Spleen (tissue), 11 donors: ENCODE results near the gene AP1M1. TPM values are rescaled to one million over a fixed set of nuclear protein-coding genes. Genes with fewer than 3 reads are reported as not detected.
"Not testable (repeated sequence)": the region's sequence is repeated elsewhere in the genome, so short reads cannot be mapped to it uniquely, and the experiment has no call there.

Experiments
- DNase-seq: peaks from one replicate; pipeline ENCODE4 v3.0.0-alpha.2; 2020
- H3K27ac ChIP-seq, 8 donors: fragments of 200-600 bp; sonication (generic) in 7 of 8; 1 replicate in 4 of 8; 2 replicates in 4 of 8; pipeline versions ENCODE4 v1.5.0 to v1.8.0; 2016 to 2021; ENCODE audit warnings: inconsistent platforms in 4 of 8, mild to moderate bottlenecking in 4 of 8, moderate library complexity in 1 of 8
- H3K27me3 ChIP-seq, 7 donors: fragments of 200-600 bp; sonication (generic) in 6 of 7; replicated peaks in 1 of 7; 1 replicate in 4 of 7; 2 replicates in 3 of 7; pipeline versions ENCODE4 v1.5.0 to v1.8.0; 2016 to 2021; ENCODE audit warnings: inconsistent platforms in 3 of 7, mild to moderate bottlenecking in 1 of 7
- H3K36me3 ChIP-seq, 6 donors: fragments of 200-600 bp; sonication (generic) in 5 of 6; 1 replicate in 4 of 6; 2 replicates in 2 of 6; pipeline versions ENCODE4 v1.5.0 to v1.8.0; 2016 to 2021; ENCODE audit warnings: inconsistent platforms in 2 of 6
- H3K4me1 ChIP-seq, 6 donors: fragments of 200-600 bp; sonication (generic) in 5 of 6; 1 replicate in 3 of 6; 2 replicates in 3 of 6; pipeline versions ENCODE4 v1.5.0 to v1.8.0; 2016 to 2021; ENCODE audit warnings: inconsistent platforms in 3 of 6
- H3K4me3 ChIP-seq, 8 donors: fragments of 200-600 bp; sonication (generic) in 7 of 8; 1 replicate in 4 of 8; 2 replicates in 4 of 8; pipeline versions ENCODE4 v1.5.0 to v1.8.0; 2016 to 2021; ENCODE audit warnings: inconsistent platforms in 4 of 8, mild to moderate bottlenecking in 4 of 8, moderate library complexity in 2 of 8
- H3K9me3 ChIP-seq, 8 donors: fragments of 200-600 bp; sonication (generic) in 7 of 8; 1 replicate in 4 of 8; 2 replicates in 4 of 8; pipeline versions ENCODE4 v1.5.0 to v1.8.0; 2016 to 2021; ENCODE audit warnings: inconsistent platforms in 4 of 8
- POLR2A ChIP-seq, 3 donors: fragments of 450-650 bp; IDR thresholded peaks; one replicate each; pipeline ENCODE4 v1.5.1; 2017; ENCODE audit warnings: antibody characterized with exemption in 3 of 3, mild to moderate bottlenecking in 1 of 3
- POLR2AphosphoS5 ChIP-seq, 3 donors: sonication (generic); formaldehyde crosslinking; IDR thresholded peaks; one replicate each; pipeline ENCODE4 v1.5.1; 2017; ENCODE audit warnings: antibody characterized with exemption in 3 of 3
- WGBS, 5 donors: extraction: QIAGEN DNeasy Blood & Tissue Kit in 3 of 5; methylation state at CpG; one replicate each; pipeline versions ENCODE4 v1.1.5 to v1.1.7; 2013 to 2018; 5-methylcytosine and 5-hydroxymethylcytosine counted together
- intact Hi-C: fragments of 100-400 bp; cut with DNase I; formaldehyde crosslinking; loops from one replicate; pipeline ENCODE4 v1.15.0; 2023; ENCODE audit warnings: low total_unique reads
- polyA plus RNA-seq, 3 donors: library from polyadenylated mRNA; stranded (reverse); fragments of 200-250 nt; gene quantifications; one replicate each; pipeline ENCODE4 v1.2.1, GENCODE V29; 2013
- total RNA-seq, 7 donors: library from RNA; depleted of rRNA in 3 of 7; stranded (reverse); fragments of >200 nt in 3 of 7; fragmentation: NEBNext Ultra II Directional in 4 of 7; extraction: Animal tissue kit (Norgen Biotek cat#: 25700) in 4 of 7; gene quantifications; one replicate each; pipeline versions ENCODE4 v1.1.0 to v1.2.1, GENCODE V29; 2016 to 2021
- TF ChIP-seq, protein P1 (sequence below), 11 experiments: fragments of 200-600 bp in 7 of 11; fragments of 450-650 bp in 4 of 11; sonication (generic) in 4 of 11; IDR thresholded peaks in 8 of 11; conservative IDR thresholded peaks in 3 of 11; 1 replicate in 7 of 11; 2 replicates in 4 of 11; pipeline versions ENCODE4 v1.4.0 to v1.8.0; 2016 to 2021; ENCODE audit warnings: antibody characterized with exemption in 11 of 11, inconsistent platforms in 4 of 11, mild to moderate bottlenecking in 1 of 11
- donor health status: healthy with polysubstance abuse.
- donor health status: DM: no; HTN: no; CAD: no; lungs with moderate emphysema.
- donor health status: DM: no; HTN: no; CAD: no.
- donor health status: Bipolar disorder and iron deficiency.
- donor health status: healthy.
- donor health status: DM: no; HTN: no; CAD: no.
- donor health status: DM: yes; HTN: yes; CAD: no.

Gene AP1M1
- total and polyA plus RNA-seq, 10 donors, result 27.9 to 82.8 (median 60.5) TPM

- no peak for TF ChIP-seq POLR2A (IDR thresholded peaks at IDR 0.05)
- no peak for TF ChIP-seq POLR2AphosphoS5 (IDR thresholded peaks at IDR 0.05)
- TF ChIP-seq, protein P1, sequence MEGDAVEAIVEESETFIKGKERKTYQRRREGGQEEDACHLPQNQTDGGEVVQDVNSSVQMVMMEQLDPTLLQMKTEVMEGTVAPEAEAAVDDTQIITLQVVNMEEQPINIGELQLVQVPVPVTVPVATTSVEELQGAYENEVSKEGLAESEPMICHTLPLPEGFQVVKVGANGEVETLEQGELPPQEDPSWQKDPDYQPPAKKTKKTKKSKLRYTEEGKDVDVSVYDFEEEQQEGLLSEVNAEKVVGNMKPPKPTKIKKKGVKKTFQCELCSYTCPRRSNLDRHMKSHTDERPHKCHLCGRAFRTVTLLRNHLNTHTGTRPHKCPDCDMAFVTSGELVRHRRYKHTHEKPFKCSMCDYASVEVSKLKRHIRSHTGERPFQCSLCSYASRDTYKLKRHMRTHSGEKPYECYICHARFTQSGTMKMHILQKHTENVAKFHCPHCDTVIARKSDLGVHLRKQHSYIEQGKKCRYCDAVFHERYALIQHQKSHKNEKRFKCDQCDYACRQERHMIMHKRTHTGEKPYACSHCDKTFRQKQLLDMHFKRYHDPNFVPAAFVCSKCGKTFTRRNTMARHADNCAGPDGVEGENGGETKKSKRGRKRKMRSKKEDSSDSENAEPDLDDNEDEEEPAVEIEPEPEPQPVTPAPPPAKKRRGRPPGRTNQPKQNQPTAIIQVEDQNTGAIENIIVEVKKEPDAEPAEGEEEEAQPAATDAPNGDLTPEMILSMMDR (IDR thresholded peaks at IDR 0.05 in 8 of 11, conservative IDR thresholded peaks at IDR 0.05 in 3 of 11), result no peak
- Histone ChIP-seq H3K27me3 (peaks cover 0 to 5% (median 0%) of the 10 kb centered on the region in 7 donors), H3K36me3 (no peaks in the 10 kb centered on the region), H3K4me3 (peak overlapping the region in 1 of 8 donors; percentile 55), H3K27ac (peak overlapping the region; percentile 55 to 95 (median 91)), H3K9me3 (peaks cover 0 to 4% (median 0%) of the 10 kb centered on the region in 8 donors), H3K4me1 (peaks cover 24 to 90% (median 59%) of the 10 kb centered on the region in 6 donors)
- intact Hi-C loops, result no loop called here
- WGBS, 5 donors, result 88 to 91% (median 90%) methylated on average over 9 of the region's 9 CpGs
- DNase-seq, result no peak
These were observed 86.8 kb downstream of the AP1M1 start for GRCh38 chr19:16284505-16284904.

GRCh38 chr19:16285079-16285478, 87.4 kb downstream of the AP1M1 start:
- H3K4me3 ChIP-seq, H3K27me3 ChIP-seq, H3K9me3 ChIP-seq, intact Hi-C loops, DNase-seq, H3K36me3 ChIP-seq: not testable (repeated sequence)
- Histone ChIP-seq H3K27ac (peak overlapping the region in 6 of 8 donors; percentile 72 to 95 (median 92)), H3K4me1 (peaks cover 24 to 85% (median 56%) of the 10 kb centered on the region in 6 donors)
- WGBS, 5 donors, result 64 to 76% (median 75%) methylated on average over 3 of the region's 3 CpGs

DNA sequence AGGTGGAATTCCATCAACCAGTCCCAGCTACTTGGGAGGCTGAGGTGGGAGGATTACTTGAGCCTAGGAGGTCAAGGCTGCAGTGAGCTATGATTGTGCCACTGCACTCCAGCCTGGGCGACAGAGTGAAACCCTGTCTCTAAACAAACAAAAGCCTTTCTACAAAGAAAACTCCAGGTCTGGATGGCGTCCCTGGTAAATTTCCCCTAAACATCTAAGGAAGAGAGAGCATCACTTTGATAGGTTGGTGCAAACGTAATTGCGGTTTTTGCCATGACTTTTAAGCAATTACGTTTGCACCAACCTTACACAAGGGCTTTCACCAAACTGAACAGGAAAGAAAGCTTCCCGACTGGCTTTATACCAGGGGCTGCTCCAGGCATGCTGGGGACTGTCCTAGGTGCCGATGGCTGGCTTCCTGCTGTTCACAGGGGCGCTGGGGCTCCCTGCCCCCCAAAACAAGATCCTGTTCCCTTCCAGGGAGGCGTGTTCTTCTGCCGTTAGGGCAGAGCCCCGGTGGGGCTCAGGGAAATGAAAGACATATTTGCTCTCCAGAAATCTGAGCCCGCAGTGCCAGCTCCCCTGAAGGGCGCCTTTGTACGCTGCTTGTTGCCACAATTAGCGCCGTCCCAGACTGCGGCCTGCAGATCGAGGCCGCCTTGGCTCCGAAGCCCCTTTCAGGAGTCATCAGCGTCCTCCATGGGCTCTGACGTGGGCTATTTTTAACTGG, 88.2 kb downstream of the AP1M1 start:
- Histone ChIP-seq H3K36me3 (no peaks in the 10 kb centered on the region), H3K27me3 (peaks cover 0 to 5% (median 0%) of the 10 kb centered on the region in 7 donors), H3K4me3 (peak overlapping the region in 1 of 8 donors; percentile 26), H3K9me3 (peaks cover 0 to 4% (median 0%) of the 10 kb centered on the region in 8 donors), H3K27ac (peak overlapping the region; percentile 22 to 95 (median 88)), H3K4me1 (peaks cover 24 to 77% (median 52%) of the 10 kb centered on the region in 6 donors)
- intact Hi-C loops, result no loop called here
- TF ChIP-seq POLR2AphosphoS5 (IDR thresholded peaks at IDR 0.05) (peak in 2 of 3 donors; percentile 23 to 51), POLR2A (IDR thresholded peaks at IDR 0.05) (no peak)
- WGBS, 5 donors, result 24 to 41% (median 28%) methylated on average over 9 to 22 of the region's 22 CpGs
- no peak for DNase-seq

- peak overlapping the region in 1 of 8 donors; percentile 40 for H3K27ac ChIP-seq
- H3K9me3 ChIP-seq, result peaks cover 0 to 4% (median 0%) of the 10 kb centered on the region in 8 donors
- H3K27me3 ChIP-seq, result peaks cover 0 to 5% (median 0%) of the 10 kb centered on the region in 7 donors
- H3K36me3 ChIP-seq, result no peaks in the 10 kb centered on the region
- H3K4me1 ChIP-seq, result peaks cover 17 to 54% (median 36%) of the 10 kb centered on the region in 6 donors
- no peak for DNase-seq
- intact Hi-C loops, result no loop called here
- H3K4me3 ChIP-seq, result no peak overlapping the region
- WGBS, 5 donors, result 52 to 63% (median 61%) methylated on average over 9 of the region's 9 CpGs
- peak in 1 of 3 donors; percentile 50 for TF ChIP-seq POLR2AphosphoS5 (IDR thresholded peaks at IDR 0.05)
- no peak for TF ChIP-seq POLR2A (IDR thresholded peaks at IDR 0.05)
These were observed 90.8 kb downstream of the AP1M1 start for GRCh38 chr19:16288544-16288943.

DNA sequence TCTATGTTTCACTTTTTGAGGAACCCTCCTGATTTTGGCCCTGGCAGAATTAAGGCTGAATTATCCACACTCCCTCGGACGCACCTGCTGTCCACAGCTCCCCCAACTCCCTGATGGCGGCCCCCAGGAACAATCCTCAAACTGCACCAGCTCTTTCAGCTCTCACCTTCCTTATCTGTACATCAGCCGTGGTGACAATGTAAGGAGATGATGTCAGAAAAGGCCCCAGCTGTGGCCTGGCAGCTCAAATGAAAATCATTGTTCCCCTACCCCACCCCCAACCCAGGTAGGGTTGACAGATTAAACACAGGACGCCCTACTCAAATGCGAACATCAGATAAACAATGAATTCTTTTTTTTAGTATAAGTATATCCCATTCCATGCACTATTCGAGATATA, 91.9 kb downstream of the AP1M1 start:
- Histone ChIP-seq H3K27ac (no peak overlapping the region), H3K27me3 (peaks cover 0 to 5% (median 0%) of the 10 kb centered on the region in 7 donors), H3K36me3 (no peaks in the 10 kb centered on the region), H3K4me1 (peaks cover 11 to 51% (median 29%) of the 10 kb centered on the region in 6 donors), H3K4me3 (no peak overlapping the region), H3K9me3 (peaks cover 0 to 4% (median 0%) of the 10 kb centered on the region in 8 donors)
- WGBS, 5 donors, result 82 to 89% (median 87%) methylated on average over 7 of the region's 7 CpGs
- intact Hi-C loops, result no loop called here
- DNase-seq, result no peak
- TF ChIP-seq, protein P1 (IDR thresholded peaks at IDR 0.05 in 8 of 11, conservative IDR thresholded peaks at IDR 0.05 in 3 of 11), result no peak
- no peak for TF ChIP-seq POLR2A (IDR thresholded peaks at IDR 0.05)
- TF ChIP-seq POLR2AphosphoS5 (IDR thresholded peaks at IDR 0.05), result no peak
